ENCODE data around the gene PKM. TPM values are rescaled to one million over a fixed set of nuclear protein-coding genes. Genes with fewer than 3 reads are reported as not detected.

PKM gene
- total and polyA plus RNA-seq, 9 of the 15 experiments (the other 6 are each of a cell fraction or from before 2014, with no cell fraction given): 140 to 825 (median 383) TPM

DNA sequence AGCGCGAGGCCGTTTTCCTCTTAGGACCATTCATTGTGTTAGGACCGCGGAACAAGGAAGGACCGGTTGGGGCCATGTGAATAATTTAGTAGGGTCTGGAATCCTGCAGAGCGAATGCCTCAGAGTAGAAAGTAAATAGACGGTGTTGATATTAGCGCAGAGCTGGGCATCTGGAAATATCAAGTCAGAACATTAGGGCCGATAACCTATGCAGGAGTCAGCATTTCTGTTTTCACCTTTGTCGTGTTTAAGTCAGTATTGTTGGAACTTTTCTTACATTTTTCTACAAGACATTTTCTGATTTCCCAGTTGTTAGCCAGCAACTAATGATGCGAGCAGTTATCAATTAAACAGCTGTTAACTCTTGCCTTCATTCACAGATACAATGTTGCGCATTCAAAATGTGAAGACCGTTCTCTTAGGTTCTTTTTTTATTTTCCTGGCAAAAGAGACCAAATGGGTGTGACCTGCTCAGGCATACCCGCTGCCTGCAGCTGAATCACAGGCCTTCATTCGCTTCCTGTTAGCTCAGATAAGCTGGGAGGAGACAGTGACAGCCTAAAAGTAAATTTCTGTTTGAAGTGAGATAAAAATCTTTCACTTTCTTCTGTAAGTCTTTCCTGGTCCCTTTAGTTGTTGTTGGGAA lies 966 bp upstream of the PKM start (continued):
- TF ChIP-seq ZNF23 (CRISPR knock-in tag; IDR thresholded peaks at IDR 0.05): no peak
- TF ChIP-seq, protein P1, sequence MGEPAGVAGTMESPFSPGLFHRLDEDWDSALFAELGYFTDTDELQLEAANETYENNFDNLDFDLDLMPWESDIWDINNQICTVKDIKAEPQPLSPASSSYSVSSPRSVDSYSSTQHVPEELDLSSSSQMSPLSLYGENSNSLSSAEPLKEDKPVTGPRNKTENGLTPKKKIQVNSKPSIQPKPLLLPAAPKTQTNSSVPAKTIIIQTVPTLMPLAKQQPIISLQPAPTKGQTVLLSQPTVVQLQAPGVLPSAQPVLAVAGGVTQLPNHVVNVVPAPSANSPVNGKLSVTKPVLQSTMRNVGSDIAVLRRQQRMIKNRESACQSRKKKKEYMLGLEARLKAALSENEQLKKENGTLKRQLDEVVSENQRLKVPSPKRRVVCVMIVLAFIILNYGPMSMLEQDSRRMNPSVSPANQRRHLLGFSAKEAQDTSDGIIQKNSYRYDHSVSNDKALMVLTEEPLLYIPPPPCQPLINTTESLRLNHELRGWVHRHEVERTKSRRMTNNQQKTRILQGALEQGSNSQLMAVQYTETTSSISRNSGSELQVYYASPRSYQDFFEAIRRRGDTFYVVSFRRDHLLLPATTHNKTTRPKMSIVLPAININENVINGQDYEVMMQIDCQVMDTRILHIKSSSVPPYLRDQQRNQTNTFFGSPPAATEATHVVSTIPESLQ (CRISPR knock-in tag; IDR thresholded peaks at IDR 0.05): no peak
- TF ChIP-seq SMARCB1 (IDR thresholded peaks at IDR 0.05; ENCODE audit: insufficient read length, low read depth): no peak
- TF ChIP-seq HNRNPLL (IDR thresholded peaks at IDR 0.05; ENCODE audit: low read depth, low read length, poor library complexity, severe bottlenecking): no peak
- TF ChIP-seq, protein P2, sequence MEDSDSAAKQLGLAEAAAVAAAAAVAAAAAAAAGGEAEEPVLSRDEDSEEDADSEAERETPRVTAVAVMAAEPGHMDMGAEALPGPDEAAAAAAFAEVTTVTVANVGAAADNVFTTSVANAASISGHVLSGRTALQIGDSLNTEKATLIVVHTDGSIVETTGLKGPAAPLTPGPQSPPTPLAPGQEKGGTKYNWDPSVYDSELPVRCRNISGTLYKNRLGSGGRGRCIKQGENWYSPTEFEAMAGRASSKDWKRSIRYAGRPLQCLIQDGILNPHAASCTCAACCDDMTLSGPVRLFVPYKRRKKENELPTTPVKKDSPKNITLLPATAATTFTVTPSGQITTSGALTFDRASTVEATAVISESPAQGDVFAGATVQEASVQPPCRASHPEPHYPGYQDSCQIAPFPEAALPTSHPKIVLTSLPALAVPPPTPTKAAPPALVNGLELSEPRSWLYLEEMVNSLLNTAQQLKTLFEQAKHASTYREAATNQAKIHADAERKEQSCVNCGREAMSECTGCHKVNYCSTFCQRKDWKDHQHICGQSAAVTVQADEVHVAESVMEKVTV (CRISPR knock-in tag; IDR thresholded peaks at IDR 0.05): no peak
- TF ChIP-seq, protein P3, sequence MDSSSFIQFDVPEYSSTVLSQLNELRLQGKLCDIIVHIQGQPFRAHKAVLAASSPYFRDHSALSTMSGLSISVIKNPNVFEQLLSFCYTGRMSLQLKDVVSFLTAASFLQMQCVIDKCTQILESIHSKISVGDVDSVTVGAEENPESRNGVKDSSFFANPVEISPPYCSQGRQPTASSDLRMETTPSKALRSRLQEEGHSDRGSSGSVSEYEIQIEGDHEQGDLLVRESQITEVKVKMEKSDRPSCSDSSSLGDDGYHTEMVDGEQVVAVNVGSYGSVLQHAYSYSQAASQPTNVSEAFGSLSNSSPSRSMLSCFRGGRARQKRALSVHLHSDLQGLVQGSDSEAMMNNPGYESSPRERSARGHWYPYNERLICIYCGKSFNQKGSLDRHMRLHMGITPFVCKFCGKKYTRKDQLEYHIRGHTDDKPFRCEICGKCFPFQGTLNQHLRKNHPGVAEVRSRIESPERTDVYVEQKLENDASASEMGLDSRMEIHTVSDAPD (CRISPR knock-in tag; IDR thresholded peaks at IDR 0.05): no peak
- TF ChIP-seq, protein P4, sequence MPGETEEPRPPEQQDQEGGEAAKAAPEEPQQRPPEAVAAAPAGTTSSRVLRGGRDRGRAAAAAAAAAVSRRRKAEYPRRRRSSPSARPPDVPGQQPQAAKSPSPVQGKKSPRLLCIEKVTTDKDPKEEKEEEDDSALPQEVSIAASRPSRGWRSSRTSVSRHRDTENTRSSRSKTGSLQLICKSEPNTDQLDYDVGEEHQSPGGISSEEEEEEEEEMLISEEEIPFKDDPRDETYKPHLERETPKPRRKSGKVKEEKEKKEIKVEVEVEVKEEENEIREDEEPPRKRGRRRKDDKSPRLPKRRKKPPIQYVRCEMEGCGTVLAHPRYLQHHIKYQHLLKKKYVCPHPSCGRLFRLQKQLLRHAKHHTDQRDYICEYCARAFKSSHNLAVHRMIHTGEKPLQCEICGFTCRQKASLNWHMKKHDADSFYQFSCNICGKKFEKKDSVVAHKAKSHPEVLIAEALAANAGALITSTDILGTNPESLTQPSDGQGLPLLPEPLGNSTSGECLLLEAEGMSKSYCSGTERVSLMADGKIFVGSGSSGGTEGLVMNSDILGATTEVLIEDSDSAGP (CRISPR knock-in tag; IDR thresholded peaks at IDR 0.05): no peak
- TF ChIP-seq RBM25 (IDR thresholded peaks at IDR 0.05; ENCODE audit: low read depth, low read length, severe bottlenecking): no peak
- no peak for TF ChIP-seq ZNF707 (CRISPR knock-in tag; conservative IDR thresholded peaks at IDR 0.05)
- TF ChIP-seq CBX5 (IDR thresholded peaks at IDR 0.05; ENCODE audit: borderline replicate concordance, low read depth): no peak
- TF ChIP-seq, protein P5, sequence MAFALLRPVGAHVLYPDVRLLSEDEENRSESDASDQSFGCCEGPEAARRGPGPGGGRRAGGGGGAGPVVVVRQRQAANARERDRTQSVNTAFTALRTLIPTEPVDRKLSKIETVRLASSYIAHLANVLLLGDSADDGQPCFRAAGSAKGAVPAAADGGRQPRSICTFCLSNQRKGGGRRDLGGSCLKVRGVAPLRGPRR (CRISPR knock-in tag; IDR thresholded peaks at IDR 0.05): no peak
- TF ChIP-seq RBM14 (IDR thresholded peaks at IDR 0.05; ENCODE audit: borderline replicate concordance, insufficient read depth, low read depth, low read length): no peak
- no peak for TF ChIP-seq SP2 (IDR thresholded peaks at IDR 0.05; ENCODE audit: extremely low read depth, low read depth, low read length, poor library complexity, severe bottlenecking)
- TF ChIP-seq, protein P6, sequence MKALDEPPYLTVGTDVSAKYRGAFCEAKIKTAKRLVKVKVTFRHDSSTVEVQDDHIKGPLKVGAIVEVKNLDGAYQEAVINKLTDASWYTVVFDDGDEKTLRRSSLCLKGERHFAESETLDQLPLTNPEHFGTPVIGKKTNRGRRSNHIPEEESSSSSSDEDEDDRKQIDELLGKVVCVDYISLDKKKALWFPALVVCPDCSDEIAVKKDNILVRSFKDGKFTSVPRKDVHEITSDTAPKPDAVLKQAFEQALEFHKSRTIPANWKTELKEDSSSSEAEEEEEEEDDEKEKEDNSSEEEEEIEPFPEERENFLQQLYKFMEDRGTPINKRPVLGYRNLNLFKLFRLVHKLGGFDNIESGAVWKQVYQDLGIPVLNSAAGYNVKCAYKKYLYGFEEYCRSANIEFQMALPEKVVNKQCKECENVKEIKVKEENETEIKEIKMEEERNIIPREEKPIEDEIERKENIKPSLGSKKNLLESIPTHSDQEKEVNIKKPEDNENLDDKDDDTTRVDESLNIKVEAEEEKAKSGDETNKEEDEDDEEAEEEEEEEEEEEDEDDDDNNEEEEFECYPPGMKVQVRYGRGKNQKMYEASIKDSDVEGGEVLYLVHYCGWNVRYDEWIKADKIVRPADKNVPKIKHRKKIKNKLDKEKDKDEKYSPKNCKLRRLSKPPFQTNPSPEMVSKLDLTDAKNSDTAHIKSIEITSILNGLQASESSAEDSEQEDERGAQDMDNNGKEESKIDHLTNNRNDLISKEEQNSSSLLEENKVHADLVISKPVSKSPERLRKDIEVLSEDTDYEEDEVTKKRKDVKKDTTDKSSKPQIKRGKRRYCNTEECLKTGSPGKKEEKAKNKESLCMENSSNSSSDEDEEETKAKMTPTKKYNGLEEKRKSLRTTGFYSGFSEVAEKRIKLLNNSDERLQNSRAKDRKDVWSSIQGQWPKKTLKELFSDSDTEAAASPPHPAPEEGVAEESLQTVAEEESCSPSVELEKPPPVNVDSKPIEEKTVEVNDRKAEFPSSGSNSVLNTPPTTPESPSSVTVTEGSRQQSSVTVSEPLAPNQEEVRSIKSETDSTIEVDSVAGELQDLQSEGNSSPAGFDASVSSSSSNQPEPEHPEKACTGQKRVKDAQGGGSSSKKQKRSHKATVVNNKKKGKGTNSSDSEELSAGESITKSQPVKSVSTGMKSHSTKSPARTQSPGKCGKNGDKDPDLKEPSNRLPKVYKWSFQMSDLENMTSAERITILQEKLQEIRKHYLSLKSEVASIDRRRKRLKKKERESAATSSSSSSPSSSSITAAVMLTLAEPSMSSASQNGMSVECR (CRISPR knock-in tag; IDR thresholded peaks at IDR 0.05): no peak
- TF ChIP-seq ZNF274 (IDR thresholded peaks at IDR 0.05; ENCODE audit: borderline replicate concordance, low read depth, low read length): no peak
